VCaP (cell line): ENCODE measurements around the gene CLASRP.
"Not testable (repeated sequence)": the region's sequence is repeated elsewhere in the genome, so short reads cannot be mapped to it uniquely, and the experiment has no call there.

Experiments
- H3K27ac ChIP-seq: fragments of 450-650 bp; 2 replicates; pipeline ENCODE4 v1.5.1; 2017
- TF ChIP-seq, protein P1 (sequence below): fragments of 450-650 bp; conservative IDR thresholded peaks from 2 replicates; pipeline ENCODE4 v1.5.1; 2017; ENCODE audit warnings: mild to moderate bottlenecking, moderate library complexity

The CLASRP gene

DNA sequence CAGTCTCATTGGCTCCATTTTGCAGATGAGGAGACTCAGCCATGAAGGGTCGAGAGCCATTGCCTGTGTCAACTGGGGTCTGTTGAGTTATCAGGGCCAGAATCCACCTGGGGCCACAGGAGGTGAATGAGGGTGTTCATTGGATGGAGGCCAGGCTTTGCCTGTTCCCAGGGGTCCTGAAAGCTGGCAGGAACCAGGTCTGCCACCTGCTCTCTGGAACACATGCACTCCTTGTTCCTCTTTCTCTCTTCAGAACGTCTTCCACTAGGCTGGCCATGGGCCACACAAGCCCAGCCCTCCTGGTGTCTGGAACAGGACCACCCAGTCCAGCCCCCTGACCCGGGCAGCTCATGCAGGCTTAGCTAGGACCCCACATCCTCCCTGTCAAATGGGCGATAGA, 75.3 kb downstream of the CLASRP start:
- TF ChIP-seq, protein P1, sequence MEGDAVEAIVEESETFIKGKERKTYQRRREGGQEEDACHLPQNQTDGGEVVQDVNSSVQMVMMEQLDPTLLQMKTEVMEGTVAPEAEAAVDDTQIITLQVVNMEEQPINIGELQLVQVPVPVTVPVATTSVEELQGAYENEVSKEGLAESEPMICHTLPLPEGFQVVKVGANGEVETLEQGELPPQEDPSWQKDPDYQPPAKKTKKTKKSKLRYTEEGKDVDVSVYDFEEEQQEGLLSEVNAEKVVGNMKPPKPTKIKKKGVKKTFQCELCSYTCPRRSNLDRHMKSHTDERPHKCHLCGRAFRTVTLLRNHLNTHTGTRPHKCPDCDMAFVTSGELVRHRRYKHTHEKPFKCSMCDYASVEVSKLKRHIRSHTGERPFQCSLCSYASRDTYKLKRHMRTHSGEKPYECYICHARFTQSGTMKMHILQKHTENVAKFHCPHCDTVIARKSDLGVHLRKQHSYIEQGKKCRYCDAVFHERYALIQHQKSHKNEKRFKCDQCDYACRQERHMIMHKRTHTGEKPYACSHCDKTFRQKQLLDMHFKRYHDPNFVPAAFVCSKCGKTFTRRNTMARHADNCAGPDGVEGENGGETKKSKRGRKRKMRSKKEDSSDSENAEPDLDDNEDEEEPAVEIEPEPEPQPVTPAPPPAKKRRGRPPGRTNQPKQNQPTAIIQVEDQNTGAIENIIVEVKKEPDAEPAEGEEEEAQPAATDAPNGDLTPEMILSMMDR: no peak
- peak overlapping the region; percentile 71 for H3K27ac ChIP-seq

DNA sequence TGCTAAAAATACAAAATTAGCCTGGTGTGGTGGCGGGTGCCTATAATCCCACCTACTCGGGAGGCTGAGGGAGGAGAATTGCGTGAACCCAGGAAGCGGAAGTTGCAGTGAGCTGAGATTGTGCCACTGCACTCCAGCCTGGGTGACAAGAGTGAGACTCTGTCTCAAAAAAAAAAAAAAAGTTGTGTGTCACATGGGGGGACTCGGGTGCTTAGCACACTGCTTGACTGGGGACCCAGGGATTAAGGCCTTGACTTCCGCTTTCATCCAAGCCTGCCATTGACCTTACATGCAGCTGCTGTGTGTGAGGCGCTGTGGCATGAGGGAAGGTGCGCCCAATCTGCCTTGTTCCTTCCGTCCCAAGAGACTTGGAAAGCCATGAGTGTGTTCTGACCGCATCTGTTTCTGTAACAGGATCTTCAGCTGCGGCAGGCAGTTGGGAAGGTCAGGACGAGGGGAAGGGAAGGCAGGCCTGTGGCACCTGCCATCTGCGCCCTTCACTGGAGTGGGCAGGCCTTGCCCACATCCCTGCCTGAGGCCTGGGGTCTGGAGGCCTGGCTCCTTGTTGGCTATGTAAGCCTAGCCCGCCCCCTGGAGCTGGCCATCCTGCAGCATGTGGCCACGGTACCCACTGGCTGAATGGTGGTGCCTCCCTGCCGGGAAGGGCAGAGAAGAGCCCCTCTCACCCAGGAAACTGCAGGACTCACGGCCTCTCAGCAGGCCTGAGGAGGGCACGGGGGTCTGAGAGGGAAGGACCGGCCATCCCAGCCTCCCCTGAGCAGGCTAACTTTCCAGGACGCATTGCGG, 77.2 kb downstream of the CLASRP start:
- no peak overlapping the region for H3K27ac ChIP-seq
- TF ChIP-seq, protein P1: no peak

DNA sequence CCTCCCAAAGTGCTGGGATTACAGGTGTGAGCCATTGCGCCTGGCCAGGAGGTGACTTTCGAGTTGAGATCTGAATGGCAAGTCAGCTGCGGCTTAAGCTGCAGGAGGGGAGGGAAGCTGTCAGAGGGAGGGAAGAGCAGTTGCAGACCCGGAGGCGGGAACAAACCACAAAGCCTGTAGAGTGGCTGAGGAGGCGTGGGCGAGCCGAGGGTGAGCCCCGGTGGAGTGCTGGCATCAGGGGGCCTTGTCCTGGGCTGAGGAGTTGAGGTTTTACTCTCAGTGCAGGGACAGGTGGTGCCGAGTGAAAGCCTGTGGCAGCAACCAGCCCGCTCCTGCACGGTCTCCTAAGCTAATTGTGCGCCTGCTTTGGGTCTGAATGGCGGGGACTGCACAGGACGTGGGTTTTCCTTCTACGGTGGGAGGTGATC, 78.3 kb downstream of the CLASRP start:
- H3K27ac ChIP-seq: 0 out of 2 replicates have a peak overlapping the region, but pooled peaks have one; percentile 16
- TF ChIP-seq, protein P1: no peak

DNA sequence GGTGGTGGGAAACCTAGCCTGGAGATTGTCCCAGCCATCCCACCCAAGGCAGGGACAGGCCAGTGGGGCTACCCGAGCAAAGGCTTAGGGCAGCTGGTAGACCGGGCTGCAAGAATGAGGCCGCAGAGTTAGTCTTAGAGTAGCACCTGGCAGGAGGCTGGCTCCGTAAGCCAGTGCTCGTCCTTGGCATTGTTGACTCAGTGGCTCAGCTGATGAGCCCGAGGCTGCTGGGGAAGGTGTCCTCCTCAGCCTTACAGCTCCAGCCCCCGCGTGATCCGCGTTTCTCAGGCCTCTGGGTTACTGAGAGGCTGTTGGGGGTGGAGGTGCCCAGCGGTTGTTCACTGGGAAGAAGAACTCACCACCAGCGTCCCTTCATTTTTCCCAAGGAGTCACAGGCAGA, 78.8 kb downstream of the CLASRP start:
- H3K27ac ChIP-seq: 0 out of 2 replicates have a peak overlapping the region, but pooled peaks have one; percentile 16
- TF ChIP-seq, protein P1: no peak

DNA sequence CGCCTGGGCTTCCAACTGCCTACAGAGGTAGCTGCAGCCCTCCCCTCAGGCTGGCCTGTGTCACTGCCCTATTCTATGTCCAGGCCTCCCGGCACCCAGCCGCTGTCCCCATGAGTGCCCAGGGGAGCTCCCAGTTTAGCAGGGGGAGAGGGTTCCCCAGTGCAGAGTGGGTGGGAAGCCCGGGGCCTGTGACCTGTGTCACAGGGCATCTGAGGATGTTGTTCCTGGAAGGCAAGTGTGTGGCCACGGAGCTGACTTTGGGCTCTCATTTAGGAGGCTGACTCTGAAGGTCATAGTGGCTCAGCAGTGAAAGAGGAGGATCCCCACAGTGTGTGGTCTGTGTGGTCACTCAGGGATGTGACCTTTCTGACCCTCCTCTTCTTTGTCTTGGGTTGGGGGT, 79.3 kb downstream of the CLASRP start:
- TF ChIP-seq, protein P1: no peak
- 0 out of 2 replicates have a peak overlapping the region, but pooled peaks have one; percentile 16 for H3K27ac ChIP-seq

DNA sequence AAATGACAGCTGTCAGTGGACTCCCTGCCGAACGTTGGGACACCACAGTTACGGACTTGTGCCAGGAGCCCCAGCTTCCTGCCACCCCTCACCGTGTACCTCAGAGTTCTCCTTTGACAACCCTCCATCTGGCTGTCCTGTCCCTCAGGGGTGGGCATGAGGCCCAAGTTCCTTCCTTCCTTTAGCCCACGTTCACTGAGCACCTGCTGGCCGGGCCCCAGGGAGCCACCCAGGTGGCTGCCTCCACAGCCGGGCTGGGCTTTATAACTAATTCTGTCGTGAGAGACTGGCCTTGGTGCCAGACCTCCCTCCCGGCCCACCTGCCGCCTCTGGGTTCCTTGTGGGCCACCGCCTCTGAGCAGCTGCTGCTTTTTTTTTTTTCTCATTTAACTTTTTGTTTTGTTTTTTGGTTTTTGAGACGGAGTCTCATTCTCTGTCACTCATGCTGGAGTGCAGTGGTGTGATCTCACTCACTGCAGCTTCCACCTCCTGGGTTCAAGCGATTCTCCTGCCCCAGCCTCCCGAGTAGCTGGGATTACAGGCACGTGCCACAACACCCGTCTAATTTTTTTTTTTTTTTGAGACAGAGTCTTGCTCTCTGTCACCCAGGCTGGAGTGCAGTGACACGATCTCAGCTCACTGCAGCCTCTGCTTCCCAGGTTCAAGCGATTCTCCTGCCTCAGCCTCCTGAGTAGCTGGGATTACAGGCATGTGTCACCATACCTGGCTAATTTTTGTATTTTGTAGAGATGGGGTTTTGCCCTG, 79.9 kb downstream of the CLASRP start:
- not testable (repeated sequence) for H3K27ac ChIP-seq

DNA sequence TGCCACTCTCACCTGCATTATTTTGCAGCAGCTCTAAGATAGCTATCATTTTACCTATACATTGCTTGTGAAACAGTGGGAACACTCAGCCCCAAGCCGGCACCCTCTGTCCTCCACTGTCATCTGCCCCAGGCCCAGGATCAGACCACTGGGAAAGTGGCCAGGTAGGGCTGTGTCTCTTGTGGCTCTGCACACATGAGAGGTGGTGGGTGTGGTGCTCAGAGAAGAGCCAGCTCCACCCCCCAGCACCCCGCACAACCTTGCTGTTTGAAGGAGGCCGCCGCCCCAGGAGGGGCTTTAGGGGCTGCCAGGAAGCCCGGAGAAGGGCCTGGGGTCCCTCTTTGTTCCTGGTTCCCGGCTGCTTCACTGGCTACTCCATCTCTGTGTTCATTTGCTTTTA, 80.7 kb downstream of the CLASRP start:
- TF ChIP-seq, protein P1: no peak
- no peak overlapping the region for H3K27ac ChIP-seq
